ENCODE measurements around the gene NT5C3A. TPM values are rescaled to one million over a fixed set of nuclear protein-coding genes. Genes with fewer than 3 reads are reported as not detected.
A peak's percentile ranks its signal among the peaks of the same experiment; 100 is the strongest.
"Not testable (repeated sequence)": the region's sequence is repeated elsewhere in the genome, so short reads cannot be mapped to it uniquely, and the experiment has no call there.

NT5C3A gene
- total RNA-seq, 2 donors from 2014 or later: 17.5 to 22.1 TPM

DNA sequence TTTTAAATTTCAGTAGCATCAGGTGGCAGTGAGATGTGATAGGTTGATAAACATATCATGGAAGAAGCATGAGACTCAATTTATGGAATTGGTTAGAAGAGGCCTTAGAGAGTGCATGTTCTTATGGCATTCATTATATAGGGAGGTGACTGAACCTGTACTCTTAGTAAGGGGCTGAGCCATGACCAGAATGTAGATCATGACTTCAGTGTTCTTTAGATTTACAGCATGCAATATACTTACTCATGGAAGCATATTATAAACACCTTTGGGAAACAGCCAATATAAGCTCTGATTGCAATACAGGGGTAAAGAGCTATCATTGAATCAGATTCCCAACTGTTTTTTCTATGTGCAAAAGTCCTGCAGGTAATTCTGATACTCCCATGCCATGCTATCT, 50.2 kb downstream of the NT5C3A start:
- Histone ChIP-seq H3K27me3 (ENCODE audit: control insufficient read depth, insufficient read depth, low read length, poor library complexity, severe bottlenecking) (no peaks in the 10 kb centered on the region), H3K4me3 (ENCODE audit: low read length) (no peak overlapping the region), H3K9ac (ENCODE audit: extremely low read depth, low read length, poor library complexity, severe bottlenecking) (no peak overlapping the region), H3K27ac (ENCODE audit: low read depth, low read length) (no peak overlapping the region), H3K9me3 (ENCODE audit: control insufficient read depth, low read length) (no peaks in the 10 kb centered on the region), H3K36me3 (ENCODE audit: control insufficient read depth, insufficient read depth, low read length) (peaks cover 39% of the 10 kb centered on the region), H3K4me1 (ENCODE audit: control insufficient read depth, insufficient read depth, low read length) (no peaks in the 10 kb centered on the region)
- Mint-ChIP-seq H3K27ac (no peak overlapping the region), H3K9me3 (peaks cover 2% of the 10 kb centered on the region), H3K4me3 (no peak overlapping the region), H3K36me3 (ENCODE audit: low read depth) (peaks cover 42% of the 10 kb centered on the region), H3K27me3 (ENCODE audit: insufficient read depth) (no peaks in the 10 kb centered on the region), H3K4me1 (no peaks in the 10 kb centered on the region)
- DNase-seq: no peak
- TF ChIP-seq, protein P1, sequence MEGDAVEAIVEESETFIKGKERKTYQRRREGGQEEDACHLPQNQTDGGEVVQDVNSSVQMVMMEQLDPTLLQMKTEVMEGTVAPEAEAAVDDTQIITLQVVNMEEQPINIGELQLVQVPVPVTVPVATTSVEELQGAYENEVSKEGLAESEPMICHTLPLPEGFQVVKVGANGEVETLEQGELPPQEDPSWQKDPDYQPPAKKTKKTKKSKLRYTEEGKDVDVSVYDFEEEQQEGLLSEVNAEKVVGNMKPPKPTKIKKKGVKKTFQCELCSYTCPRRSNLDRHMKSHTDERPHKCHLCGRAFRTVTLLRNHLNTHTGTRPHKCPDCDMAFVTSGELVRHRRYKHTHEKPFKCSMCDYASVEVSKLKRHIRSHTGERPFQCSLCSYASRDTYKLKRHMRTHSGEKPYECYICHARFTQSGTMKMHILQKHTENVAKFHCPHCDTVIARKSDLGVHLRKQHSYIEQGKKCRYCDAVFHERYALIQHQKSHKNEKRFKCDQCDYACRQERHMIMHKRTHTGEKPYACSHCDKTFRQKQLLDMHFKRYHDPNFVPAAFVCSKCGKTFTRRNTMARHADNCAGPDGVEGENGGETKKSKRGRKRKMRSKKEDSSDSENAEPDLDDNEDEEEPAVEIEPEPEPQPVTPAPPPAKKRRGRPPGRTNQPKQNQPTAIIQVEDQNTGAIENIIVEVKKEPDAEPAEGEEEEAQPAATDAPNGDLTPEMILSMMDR (conservative IDR thresholded peaks at IDR 0.05): no peak

DNA sequence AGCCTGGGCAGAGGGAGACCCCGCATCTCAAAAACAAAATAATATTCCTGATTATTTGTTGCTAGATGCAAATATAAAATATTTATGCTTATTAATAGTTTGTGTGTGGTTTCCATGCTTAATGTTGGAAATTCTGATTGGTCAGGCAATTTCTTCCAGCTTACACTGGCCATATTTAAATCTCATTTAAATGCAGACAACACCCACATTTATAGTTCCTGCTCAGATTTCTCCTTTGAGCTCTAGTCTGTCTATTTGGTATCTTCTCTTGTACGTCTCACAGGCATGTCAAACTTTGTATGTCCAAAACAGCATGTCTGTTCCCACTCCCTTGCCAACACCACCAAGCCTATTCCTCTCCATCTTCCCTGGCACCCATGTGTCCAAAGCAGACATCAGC, 52.8 kb downstream of the NT5C3A start:
- H3K36me3 Mint-ChIP-seq (ENCODE audit: low read depth): peaks cover 29% of the 10 kb centered on the region
- peaks cover 2% of the 10 kb centered on the region for H3K9me3 Mint-ChIP-seq
- no peaks in the 10 kb centered on the region for H3K4me1 Mint-ChIP-seq
- no peak for DNase-seq
- H3K27me3 Mint-ChIP-seq (ENCODE audit: insufficient read depth): no peaks in the 10 kb centered on the region
- no peak overlapping the region for H3K27ac Mint-ChIP-seq
- TF ChIP-seq, protein P1 (conservative IDR thresholded peaks at IDR 0.05): no peak
- Histone ChIP-seq H3K9me3 (ENCODE audit: control insufficient read depth, low read length) (no peaks in the 10 kb centered on the region), H3K4me3 (ENCODE audit: low read length) (no peak overlapping the region), H3K27me3 (ENCODE audit: control insufficient read depth, insufficient read depth, low read length, poor library complexity, severe bottlenecking) (no peaks in the 10 kb centered on the region), H3K27ac (ENCODE audit: low read depth, low read length) (no peak overlapping the region), H3K36me3 (ENCODE audit: control insufficient read depth, insufficient read depth, low read length) (peaks cover 22% of the 10 kb centered on the region), H3K9ac (ENCODE audit: extremely low read depth, low read length, poor library complexity, severe bottlenecking) (no peak overlapping the region), H3K4me1 (ENCODE audit: control insufficient read depth, insufficient read depth, low read length) (no peaks in the 10 kb centered on the region)
- WGBS, 2 experiments (ENCODE audit: insufficient coverage in 1 of 2, insufficient read length in 1 of 2): 93 to 100% methylated on average over 1 of the region's 2 CpGs
- H3K4me3 Mint-ChIP-seq: no peak overlapping the region

DNA sequence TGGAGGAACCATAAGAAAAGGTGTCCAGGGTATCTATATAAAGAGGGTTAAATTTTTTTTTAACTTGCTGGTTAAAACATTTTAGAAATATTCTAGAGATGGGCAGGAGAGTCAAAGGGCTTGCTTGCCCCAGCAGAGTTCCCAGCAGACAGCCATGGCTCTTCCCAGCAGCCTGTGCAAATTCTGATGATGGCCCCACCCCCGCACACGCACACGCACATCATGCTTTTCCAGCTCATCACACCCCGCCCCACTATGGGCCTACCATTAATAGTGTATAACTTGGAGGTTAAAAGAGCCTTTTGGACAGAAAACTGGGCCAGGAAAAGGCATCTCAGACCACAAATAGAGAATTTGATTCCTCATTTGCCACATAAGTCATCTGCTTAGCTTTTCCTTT, 56.9 kb downstream of the NT5C3A start:
- WGBS, 2 experiments (ENCODE audit: insufficient coverage in 1 of 2, insufficient read length in 1 of 2): 100% methylated on average over 4 of the region's 4 CpGs; no CpG with 5 or more reads in 1 of the 2 experiments
- not testable (repeated sequence) for H3K4me1 ChIP-seq (ENCODE audit: control insufficient read depth, insufficient read depth, low read length); H3K4me1 Mint-ChIP-seq; H3K36me3 Mint-ChIP-seq (ENCODE audit: low read depth); H3K27ac Mint-ChIP-seq; H3K9ac ChIP-seq (ENCODE audit: extremely low read depth, low read length, poor library complexity, severe bottlenecking); H3K9me3 Mint-ChIP-seq; H3K9me3 ChIP-seq (ENCODE audit: control insufficient read depth, low read length); H3K36me3 ChIP-seq (ENCODE audit: control insufficient read depth, insufficient read depth, low read length); H3K4me3 ChIP-seq (ENCODE audit: low read length); H3K27me3 Mint-ChIP-seq (ENCODE audit: insufficient read depth); H3K27ac ChIP-seq (ENCODE audit: low read depth, low read length); H3K27me3 ChIP-seq (ENCODE audit: control insufficient read depth, insufficient read depth, low read length, poor library complexity, severe bottlenecking); H3K4me3 Mint-ChIP-seq; DNase-seq

DNA sequence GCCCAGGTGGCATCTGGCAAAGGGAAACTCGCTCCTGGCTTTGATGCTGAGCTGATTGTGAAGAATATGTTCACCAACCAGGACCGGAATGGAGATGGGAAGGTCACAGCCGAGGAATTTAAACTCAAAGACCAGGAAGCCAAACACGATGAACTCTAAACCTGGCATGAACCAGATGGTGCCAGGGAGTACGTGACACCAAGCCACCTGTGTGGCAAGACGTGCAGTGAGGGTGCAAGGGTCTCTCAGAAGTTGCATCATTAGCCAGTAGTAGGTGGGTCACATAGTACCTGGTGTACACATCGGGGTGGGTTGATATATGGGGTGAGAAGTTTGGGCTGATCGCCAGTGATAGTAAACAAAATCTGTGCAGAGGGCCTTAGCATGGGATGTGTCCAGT, 57.4 kb downstream of the NT5C3A start:
- not testable (repeated sequence) for H3K36me3 ChIP-seq (ENCODE audit: control insufficient read depth, insufficient read depth, low read length); H3K27ac Mint-ChIP-seq; H3K27ac ChIP-seq (ENCODE audit: low read depth, low read length); H3K27me3 Mint-ChIP-seq (ENCODE audit: insufficient read depth); H3K4me3 Mint-ChIP-seq; H3K27me3 ChIP-seq (ENCODE audit: control insufficient read depth, insufficient read depth, low read length, poor library complexity, severe bottlenecking); H3K4me1 ChIP-seq (ENCODE audit: control insufficient read depth, insufficient read depth, low read length); H3K36me3 Mint-ChIP-seq (ENCODE audit: low read depth); H3K4me1 Mint-ChIP-seq; DNase-seq; H3K9me3 Mint-ChIP-seq; H3K4me3 ChIP-seq (ENCODE audit: low read length); H3K9ac ChIP-seq (ENCODE audit: extremely low read depth, low read length, poor library complexity, severe bottlenecking); H3K9me3 ChIP-seq (ENCODE audit: control insufficient read depth, low read length)
- WGBS, 2 experiments (ENCODE audit: insufficient coverage in 1 of 2, insufficient read length in 1 of 2): 94 to 97% methylated on average over 4 to 7 of the region's 8 CpGs

DNA sequence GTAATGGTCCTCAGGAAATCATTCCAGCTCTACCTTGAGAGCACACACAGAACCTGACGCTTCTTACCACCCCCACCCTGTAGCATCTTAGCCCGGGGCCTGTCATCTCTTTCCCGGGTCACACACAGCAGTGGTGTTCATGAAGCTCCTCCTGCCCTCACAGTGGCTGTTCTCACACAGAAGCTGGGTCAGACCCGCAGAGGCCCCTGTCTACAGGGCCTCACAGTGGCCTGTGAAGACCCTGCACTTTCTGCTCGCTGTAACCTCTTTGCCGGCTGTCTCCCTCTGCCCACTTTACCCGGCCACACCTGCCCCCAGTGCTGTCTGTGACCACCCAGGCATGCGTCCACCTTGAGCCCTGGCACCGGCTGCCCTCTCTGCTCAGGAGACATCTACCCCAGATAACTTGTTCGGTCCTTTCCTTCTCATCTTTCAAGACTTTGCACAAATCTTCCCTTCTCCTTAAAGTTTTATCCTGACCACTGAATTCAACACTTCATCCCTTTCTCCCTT, 58.4 kb downstream of the NT5C3A start:
- not testable (repeated sequence) for H3K36me3 Mint-ChIP-seq (ENCODE audit: low read depth); H3K9me3 Mint-ChIP-seq; H3K27ac ChIP-seq (ENCODE audit: low read depth, low read length); H3K27me3 ChIP-seq (ENCODE audit: control insufficient read depth, insufficient read depth, low read length, poor library complexity, severe bottlenecking); H3K36me3 ChIP-seq (ENCODE audit: control insufficient read depth, insufficient read depth, low read length); H3K4me3 ChIP-seq (ENCODE audit: low read length); H3K4me1 ChIP-seq (ENCODE audit: control insufficient read depth, insufficient read depth, low read length); H3K27me3 Mint-ChIP-seq (ENCODE audit: insufficient read depth); H3K4me3 Mint-ChIP-seq; H3K9me3 ChIP-seq (ENCODE audit: control insufficient read depth, low read length); H3K4me1 Mint-ChIP-seq; DNase-seq; H3K9ac ChIP-seq (ENCODE audit: extremely low read depth, low read length, poor library complexity, severe bottlenecking)
- WGBS, 2 experiments (ENCODE audit: insufficient coverage in 1 of 2, insufficient read length in 1 of 2): 88% methylated on average over 10 of the region's 10 CpGs; no CpG with 5 or more reads in 1 of the 2 experiments
- H3K27ac Mint-ChIP-seq: peak overlapping the region; percentile 35

DNA sequence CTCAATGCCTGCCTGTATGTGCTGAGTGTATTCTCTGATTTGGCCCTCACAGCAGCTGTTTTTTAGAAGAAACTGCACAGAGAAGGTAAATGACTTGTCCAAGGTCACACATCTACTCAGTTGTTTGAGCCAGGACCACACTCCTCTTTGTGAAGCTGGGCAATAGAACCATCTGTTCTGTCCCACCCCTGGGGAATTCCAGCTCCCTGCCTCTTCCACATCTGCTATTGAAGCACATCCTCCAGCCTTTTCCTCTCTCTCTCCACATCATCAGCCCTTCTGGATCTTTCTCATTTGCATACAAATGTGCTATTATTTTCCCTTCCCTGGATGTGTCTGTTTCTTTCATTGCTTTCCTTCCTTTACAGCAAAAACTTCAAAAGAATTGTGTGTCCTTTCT, 59.5 kb downstream of the NT5C3A start:
- H3K27ac ChIP-seq (ENCODE audit: low read depth, low read length); H3K4me3 ChIP-seq (ENCODE audit: low read length); H3K9me3 Mint-ChIP-seq; H3K4me3 Mint-ChIP-seq; H3K27me3 Mint-ChIP-seq (ENCODE audit: insufficient read depth); H3K36me3 Mint-ChIP-seq (ENCODE audit: low read depth); H3K27ac Mint-ChIP-seq; H3K9ac ChIP-seq (ENCODE audit: extremely low read depth, low read length, poor library complexity, severe bottlenecking); H3K27me3 ChIP-seq (ENCODE audit: control insufficient read depth, insufficient read depth, low read length, poor library complexity, severe bottlenecking); DNase-seq; H3K9me3 ChIP-seq (ENCODE audit: control insufficient read depth, low read length); H3K36me3 ChIP-seq (ENCODE audit: control insufficient read depth, insufficient read depth, low read length); H3K4me1 ChIP-seq (ENCODE audit: control insufficient read depth, insufficient read depth, low read length): not testable (repeated sequence)
- H3K4me1 Mint-ChIP-seq: peaks cover 14% of the 10 kb centered on the region

All from endodermal cell (in vitro differentiated cells).